ENCODE data around the gene HEMGN. TPM values are rescaled to one million over a fixed set of nuclear protein-coding genes. Genes with fewer than 3 reads are reported as not detected.

The HEMGN gene
- total RNA-seq, 1 experiment from 2014 or later = 0.11 TPM

DNA sequence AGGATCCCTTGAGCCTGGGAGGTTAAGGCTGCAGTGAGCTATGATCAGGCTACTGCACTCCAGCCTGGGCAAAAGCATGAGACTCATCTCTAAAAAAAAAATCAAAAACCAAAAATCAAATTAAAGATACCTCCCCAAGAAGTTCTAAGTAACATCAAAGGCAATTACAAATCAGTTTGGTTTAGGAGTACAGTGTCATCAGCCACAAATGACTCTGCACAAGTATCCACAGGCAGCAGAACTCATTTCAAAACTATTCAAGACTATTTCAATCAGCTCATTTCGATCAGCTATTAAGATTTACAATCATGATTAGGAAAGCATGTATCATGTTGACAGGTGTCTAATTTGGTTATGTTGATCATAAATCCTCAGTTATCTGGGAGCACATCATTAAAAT, 34.8 kb downstream of the HEMGN start:
- TF ChIP-seq NR2C2 (CRISPR knock-in tag; IDR thresholded peaks at IDR 0.05) (no peak), ZNF232 (CRISPR knock-in tag; IDR thresholded peaks at IDR 0.05) (no peak), ESRRA (CRISPR knock-in tag; IDR thresholded peaks at IDR 0.05; ENCODE audit: borderline replicate concordance) (no peak), IRF2 (CRISPR knock-in tag; IDR thresholded peaks at IDR 0.05; ENCODE audit: borderline replicate concordance, low read depth) (no peak), NFYB (CRISPR knock-in tag; conservative IDR thresholded peaks at IDR 0.05; ENCODE audit: low read depth) (no peak), MXD4 (CRISPR knock-in tag; IDR thresholded peaks at IDR 0.05; ENCODE audit: borderline replicate concordance) (no peak), ETV6 (CRISPR knock-in tag; IDR thresholded peaks at IDR 0.05) (no peak), ZNF138 (CRISPR knock-in tag; conservative IDR thresholded peaks at IDR 0.05) (no peak)
- TF ChIP-seq, protein P1, sequence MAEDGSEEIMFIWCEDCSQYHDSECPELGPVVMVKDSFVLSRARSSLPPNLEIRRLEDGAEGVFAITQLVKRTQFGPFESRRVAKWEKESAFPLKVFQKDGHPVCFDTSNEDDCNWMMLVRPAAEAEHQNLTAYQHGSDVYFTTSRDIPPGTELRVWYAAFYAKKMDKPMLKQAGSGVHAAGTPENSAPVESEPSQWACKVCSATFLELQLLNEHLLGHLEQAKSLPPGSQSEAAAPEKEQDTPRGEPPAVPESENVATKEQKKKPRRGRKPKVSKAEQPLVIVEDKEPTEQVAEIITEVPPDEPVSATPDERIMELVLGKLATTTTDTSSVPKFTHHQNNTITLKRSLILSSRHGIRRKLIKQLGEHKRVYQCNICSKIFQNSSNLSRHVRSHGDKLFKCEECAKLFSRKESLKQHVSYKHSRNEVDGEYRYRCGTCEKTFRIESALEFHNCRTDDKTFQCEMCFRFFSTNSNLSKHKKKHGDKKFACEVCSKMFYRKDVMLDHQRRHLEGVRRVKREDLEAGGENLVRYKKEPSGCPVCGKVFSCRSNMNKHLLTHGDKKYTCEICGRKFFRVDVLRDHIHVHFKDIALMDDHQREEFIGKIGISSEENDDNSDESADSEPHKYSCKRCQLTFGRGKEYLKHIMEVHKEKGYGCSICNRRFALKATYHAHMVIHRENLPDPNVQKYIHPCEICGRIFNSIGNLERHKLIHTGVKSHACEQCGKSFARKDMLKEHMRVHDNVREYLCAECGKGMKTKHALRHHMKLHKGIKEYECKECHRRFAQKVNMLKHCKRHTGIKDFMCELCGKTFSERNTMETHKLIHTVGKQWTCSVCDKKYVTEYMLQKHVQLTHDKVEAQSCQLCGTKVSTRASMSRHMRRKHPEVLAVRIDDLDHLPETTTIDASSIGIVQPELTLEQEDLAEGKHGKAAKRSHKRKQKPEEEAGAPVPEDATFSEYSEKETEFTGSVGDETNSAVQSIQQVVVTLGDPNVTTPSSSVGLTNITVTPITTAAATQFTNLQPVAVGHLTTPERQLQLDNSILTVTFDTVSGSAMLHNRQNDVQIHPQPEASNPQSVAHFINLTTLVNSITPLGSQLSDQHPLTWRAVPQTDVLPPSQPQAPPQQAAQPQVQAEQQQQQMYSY (CRISPR knock-in tag; IDR thresholded peaks at IDR 0.05) = no peak
- TF ChIP-seq, protein P2, sequence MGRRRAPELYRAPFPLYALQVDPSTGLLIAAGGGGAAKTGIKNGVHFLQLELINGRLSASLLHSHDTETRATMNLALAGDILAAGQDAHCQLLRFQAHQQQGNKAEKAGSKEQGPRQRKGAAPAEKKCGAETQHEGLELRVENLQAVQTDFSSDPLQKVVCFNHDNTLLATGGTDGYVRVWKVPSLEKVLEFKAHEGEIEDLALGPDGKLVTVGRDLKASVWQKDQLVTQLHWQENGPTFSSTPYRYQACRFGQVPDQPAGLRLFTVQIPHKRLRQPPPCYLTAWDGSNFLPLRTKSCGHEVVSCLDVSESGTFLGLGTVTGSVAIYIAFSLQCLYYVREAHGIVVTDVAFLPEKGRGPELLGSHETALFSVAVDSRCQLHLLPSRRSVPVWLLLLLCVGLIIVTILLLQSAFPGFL (CRISPR knock-in tag; IDR thresholded peaks at IDR 0.05; ENCODE audit: borderline replicate concordance) = no peak
- TF ChIP-seq, protein P3, sequence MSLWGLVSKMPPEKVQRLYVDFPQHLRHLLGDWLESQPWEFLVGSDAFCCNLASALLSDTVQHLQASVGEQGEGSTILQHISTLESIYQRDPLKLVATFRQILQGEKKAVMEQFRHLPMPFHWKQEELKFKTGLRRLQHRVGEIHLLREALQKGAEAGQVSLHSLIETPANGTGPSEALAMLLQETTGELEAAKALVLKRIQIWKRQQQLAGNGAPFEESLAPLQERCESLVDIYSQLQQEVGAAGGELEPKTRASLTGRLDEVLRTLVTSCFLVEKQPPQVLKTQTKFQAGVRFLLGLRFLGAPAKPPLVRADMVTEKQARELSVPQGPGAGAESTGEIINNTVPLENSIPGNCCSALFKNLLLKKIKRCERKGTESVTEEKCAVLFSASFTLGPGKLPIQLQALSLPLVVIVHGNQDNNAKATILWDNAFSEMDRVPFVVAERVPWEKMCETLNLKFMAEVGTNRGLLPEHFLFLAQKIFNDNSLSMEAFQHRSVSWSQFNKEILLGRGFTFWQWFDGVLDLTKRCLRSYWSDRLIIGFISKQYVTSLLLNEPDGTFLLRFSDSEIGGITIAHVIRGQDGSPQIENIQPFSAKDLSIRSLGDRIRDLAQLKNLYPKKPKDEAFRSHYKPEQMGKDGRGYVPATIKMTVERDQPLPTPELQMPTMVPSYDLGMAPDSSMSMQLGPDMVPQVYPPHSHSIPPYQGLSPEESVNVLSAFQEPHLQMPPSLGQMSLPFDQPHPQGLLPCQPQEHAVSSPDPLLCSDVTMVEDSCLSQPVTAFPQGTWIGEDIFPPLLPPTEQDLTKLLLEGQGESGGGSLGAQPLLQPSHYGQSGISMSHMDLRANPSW (CRISPR knock-in tag; conservative IDR thresholded peaks at IDR 0.05; ENCODE audit: low read depth) = no peak
- TF ChIP-seq, protein P4, sequence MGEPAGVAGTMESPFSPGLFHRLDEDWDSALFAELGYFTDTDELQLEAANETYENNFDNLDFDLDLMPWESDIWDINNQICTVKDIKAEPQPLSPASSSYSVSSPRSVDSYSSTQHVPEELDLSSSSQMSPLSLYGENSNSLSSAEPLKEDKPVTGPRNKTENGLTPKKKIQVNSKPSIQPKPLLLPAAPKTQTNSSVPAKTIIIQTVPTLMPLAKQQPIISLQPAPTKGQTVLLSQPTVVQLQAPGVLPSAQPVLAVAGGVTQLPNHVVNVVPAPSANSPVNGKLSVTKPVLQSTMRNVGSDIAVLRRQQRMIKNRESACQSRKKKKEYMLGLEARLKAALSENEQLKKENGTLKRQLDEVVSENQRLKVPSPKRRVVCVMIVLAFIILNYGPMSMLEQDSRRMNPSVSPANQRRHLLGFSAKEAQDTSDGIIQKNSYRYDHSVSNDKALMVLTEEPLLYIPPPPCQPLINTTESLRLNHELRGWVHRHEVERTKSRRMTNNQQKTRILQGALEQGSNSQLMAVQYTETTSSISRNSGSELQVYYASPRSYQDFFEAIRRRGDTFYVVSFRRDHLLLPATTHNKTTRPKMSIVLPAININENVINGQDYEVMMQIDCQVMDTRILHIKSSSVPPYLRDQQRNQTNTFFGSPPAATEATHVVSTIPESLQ (CRISPR knock-in tag; IDR thresholded peaks at IDR 0.05) = no peak
- TF ChIP-seq, protein P5, sequence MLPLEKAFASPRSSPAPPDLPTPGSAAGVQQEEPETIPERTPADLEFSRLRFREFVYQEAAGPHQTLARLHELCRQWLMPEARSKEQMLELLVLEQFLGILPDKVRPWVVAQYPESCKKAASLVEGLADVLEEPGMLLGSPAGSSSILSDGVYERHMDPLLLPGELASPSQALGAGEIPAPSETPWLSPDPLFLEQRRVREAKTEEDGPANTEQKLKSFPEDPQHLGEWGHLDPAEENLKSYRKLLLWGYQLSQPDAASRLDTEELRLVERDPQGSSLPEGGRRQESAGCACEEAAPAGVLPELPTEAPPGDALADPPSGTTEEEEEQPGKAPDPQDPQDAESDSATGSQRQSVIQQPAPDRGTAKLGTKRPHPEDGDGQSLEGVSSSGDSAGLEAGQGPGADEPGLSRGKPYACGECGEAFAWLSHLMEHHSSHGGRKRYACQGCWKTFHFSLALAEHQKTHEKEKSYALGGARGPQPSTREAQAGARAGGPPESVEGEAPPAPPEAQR (CRISPR knock-in tag; IDR thresholded peaks at IDR 0.05) = no peak
- ATAC-seq = no peak
- Mint-ChIP-seq H3K4me3 (no peak overlapping the region), H3K9me3 (no peaks in the 10 kb centered on the region), H3K27ac (no peak overlapping the region), H3K4me1 (0 out of 2 replicates have a peak, but pooled peaks cover 3% of the 10 kb centered on the region), H3K36me3 (no peaks in the 10 kb centered on the region), H3K27me3 (ENCODE audit: low read depth) (no peaks in the 10 kb centered on the region)
- CTCF ChIA-PET = interaction anchor here (1.1 to 5.8 kb wide), 2 partner anchors 13 to 57 kb away, joined by 3 to 70 read pairs; no protein-coding TSS in a partner anchor
- DNase-seq (ENCODE audit: low spot score) = no peak
- POLR2A ChIA-PET = no interaction called here
